Thoracic aorta (tissue), 2 donors: Measurements from ENCODE around the gene SLC6A7. TPM values are rescaled to one million over a fixed set of nuclear protein-coding genes. Genes with fewer than 3 reads are reported as not detected.
A peak's percentile ranks its signal among the peaks of the same experiment; 100 is the strongest.

Experiments used
- ATAC-seq: fragments of 150-250 bp; one replicate; pipeline ENCODE4 v1.8.0; 2017; ENCODE audit warnings: low read depth; ENCODE audit not compliant: insufficient number of reproducible peaks, low FRiP score
- DNase-seq: peaks from one replicate; pipeline ENCODE4 v3.0.0-alpha.2; 2020; ENCODE audit warnings: low spot score
- H3K27ac ChIP-seq, 2 donors: fragments of 200-600 bp; sonication (generic); 1 replicate in 1 of 2; 2 replicates in 1 of 2; pipeline ENCODE4 v1.5.1; 2016; ENCODE audit warnings: mild to moderate bottlenecking in 2 of 2, moderate library complexity in 2 of 2
- H3K27me3 ChIP-seq: fragments of 200-600 bp; sonication (generic); replicated peaks from 2 replicates; pipeline ENCODE4 v1.6.0; 2016; ENCODE audit warnings: mild to moderate bottlenecking; ENCODE audit not compliant: insufficient read depth
- H3K36me3 ChIP-seq: fragments of 200-600 bp; sonication (generic); one replicate; pipeline ENCODE4 v1.5.1; 2016
- H3K4me1 ChIP-seq, 2 donors: fragments of 200-600 bp; sonication (generic); 1 replicate in 1 of 2; 2 replicates in 1 of 2; pipeline versions ENCODE4 v1.5.1 to v1.6.0; 2016; ENCODE audit warnings: low read depth in 2 of 2, mild to moderate bottlenecking in 1 of 2; ENCODE audit not compliant: control insufficient read depth in 1 of 2
- H3K4me3 ChIP-seq: fragments of 200-600 bp; sonication (generic); 2 replicates; pipeline ENCODE4 v1.5.1; 2016; ENCODE audit warnings: mild to moderate bottlenecking
- H3K9me3 ChIP-seq: fragments of 200-600 bp; sonication (generic); 2 replicates; pipeline ENCODE4 v1.5.1; 2016
- total RNA-seq, 2 donors: library from RNA; depleted of rRNA; stranded (reverse); fragments of >200 nt; gene quantifications; one replicate each; pipeline versions ENCODE4 v1.1.0 to v1.2.3, GENCODE V29; 2016
- TF ChIP-seq, protein P1 (sequence below): fragments of 200-600 bp; sonication (generic); IDR thresholded peaks from one replicate; pipeline ENCODE4 v1.5.1; 2019; ENCODE audit warnings: antibody characterized with exemption

Gene SLC6A7
- total RNA-seq, 2 donors from 2014 or later = not detected

GRCh38 chr5:150172145-150172544, 17.7 kb upstream of the SLC6A7 start:
- TF ChIP-seq, protein P1, sequence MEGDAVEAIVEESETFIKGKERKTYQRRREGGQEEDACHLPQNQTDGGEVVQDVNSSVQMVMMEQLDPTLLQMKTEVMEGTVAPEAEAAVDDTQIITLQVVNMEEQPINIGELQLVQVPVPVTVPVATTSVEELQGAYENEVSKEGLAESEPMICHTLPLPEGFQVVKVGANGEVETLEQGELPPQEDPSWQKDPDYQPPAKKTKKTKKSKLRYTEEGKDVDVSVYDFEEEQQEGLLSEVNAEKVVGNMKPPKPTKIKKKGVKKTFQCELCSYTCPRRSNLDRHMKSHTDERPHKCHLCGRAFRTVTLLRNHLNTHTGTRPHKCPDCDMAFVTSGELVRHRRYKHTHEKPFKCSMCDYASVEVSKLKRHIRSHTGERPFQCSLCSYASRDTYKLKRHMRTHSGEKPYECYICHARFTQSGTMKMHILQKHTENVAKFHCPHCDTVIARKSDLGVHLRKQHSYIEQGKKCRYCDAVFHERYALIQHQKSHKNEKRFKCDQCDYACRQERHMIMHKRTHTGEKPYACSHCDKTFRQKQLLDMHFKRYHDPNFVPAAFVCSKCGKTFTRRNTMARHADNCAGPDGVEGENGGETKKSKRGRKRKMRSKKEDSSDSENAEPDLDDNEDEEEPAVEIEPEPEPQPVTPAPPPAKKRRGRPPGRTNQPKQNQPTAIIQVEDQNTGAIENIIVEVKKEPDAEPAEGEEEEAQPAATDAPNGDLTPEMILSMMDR = no peak
- Histone ChIP-seq H3K4me3 (no peak overlapping the region), H3K36me3 (no peaks in the 10 kb centered on the region), H3K9me3 (no peaks in the 10 kb centered on the region), H3K4me1 (peaks cover 7 to 26% of the 10 kb centered on the region in 2 donors), H3K27ac (no peak overlapping the region), H3K27me3 (no peaks in the 10 kb centered on the region)
- ATAC-seq (no peak), DNase-seq (no peak)

- Histone ChIP-seq H3K9me3 (no peaks in the 10 kb centered on the region), H3K36me3 (no peaks in the 10 kb centered on the region), H3K27ac (no peak overlapping the region), H3K4me3 (no peak overlapping the region), H3K4me1 (peaks cover 10 to 30% of the 10 kb centered on the region in 2 donors), H3K27me3 (no peaks in the 10 kb centered on the region)
- TF ChIP-seq, protein P1 = no peak
- DNase-seq (no peak), ATAC-seq (no peak)
These were observed 17.3 kb upstream of the SLC6A7 start for GRCh38 chr5:150172556-150172955.

DNA sequence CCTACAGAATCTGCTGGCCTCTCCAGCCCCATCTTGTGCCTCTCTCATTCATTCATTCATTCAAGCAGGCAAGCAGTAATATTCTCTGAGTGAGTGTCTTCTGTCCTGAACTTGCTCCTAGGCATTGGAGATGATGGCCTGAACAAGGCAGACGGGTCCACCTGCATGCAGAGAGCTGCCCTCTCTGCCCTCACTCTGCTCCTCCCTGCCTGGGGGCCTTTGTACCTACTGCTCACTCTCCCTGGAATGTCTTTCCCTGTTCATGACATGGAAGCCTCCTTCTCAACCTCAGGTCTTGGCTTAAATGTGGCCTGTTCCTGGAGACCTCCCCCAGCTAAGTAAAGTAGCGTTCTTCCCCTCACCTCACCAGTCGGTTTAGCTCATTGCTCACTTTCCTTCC, 16.7 kb upstream of the SLC6A7 start:
- Histone ChIP-seq H3K4me3 (no peak overlapping the region), H3K9me3 (no peaks in the 10 kb centered on the region), H3K4me1 (peaks cover 10 to 33% of the 10 kb centered on the region in 2 donors), H3K27me3 (no peaks in the 10 kb centered on the region), H3K27ac (no peak overlapping the region), H3K36me3 (no peaks in the 10 kb centered on the region)
- ATAC-seq = no peak
- TF ChIP-seq, protein P1 = no peak
- DNase-seq = no peak

- DNase-seq (no peak), ATAC-seq (no peak)
- Histone ChIP-seq H3K4me3 (no peak overlapping the region), H3K27ac (no peak overlapping the region), H3K27me3 (no peaks in the 10 kb centered on the region), H3K4me1 (peaks cover 10 to 40% of the 10 kb centered on the region in 2 donors), H3K36me3 (no peaks in the 10 kb centered on the region), H3K9me3 (no peaks in the 10 kb centered on the region)
- TF ChIP-seq, protein P1 = no peak
These were observed 15.6 kb upstream of the SLC6A7 start for GRCh38 chr5:150174285-150174684.

DNA sequence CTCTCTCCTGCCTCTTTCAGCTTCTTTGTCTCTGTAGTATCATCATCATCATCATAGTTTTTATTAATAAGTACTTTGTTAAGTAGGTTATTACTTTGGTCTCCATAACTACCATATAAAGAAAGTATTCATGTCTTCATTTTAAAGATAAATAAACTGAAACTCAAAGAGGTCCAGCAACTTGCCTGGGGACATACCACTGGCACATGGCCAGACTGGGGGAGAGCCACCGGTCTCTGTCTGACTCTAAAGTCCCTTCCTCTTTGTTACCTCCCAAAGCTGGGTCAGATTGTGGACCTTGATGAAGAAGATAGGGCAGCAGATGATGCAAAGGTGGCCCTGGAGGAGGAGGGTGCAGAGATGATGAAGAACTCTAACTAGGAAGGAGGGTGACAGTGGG, 14.8 kb upstream of the SLC6A7 start:
- H3K27me3 ChIP-seq = no peaks in the 10 kb centered on the region
- H3K27ac ChIP-seq = peak overlapping the region in 1 of 2 donors; percentile 1
- H3K36me3 ChIP-seq = no peaks in the 10 kb centered on the region
- no peak overlapping the region for H3K4me3 ChIP-seq
- peaks cover 17 to 48% of the 10 kb centered on the region in 2 donors for H3K4me1 ChIP-seq
- TF ChIP-seq, protein P1 = no peak
- DNase-seq = no peak
- ATAC-seq = no peak
- H3K9me3 ChIP-seq = no peaks in the 10 kb centered on the region
